ENCODE results near the gene VANGL2.

The VANGL2 gene

GRCh38 chr1:160412028-160412362, 11.6 kb downstream of the VANGL2 start:
- H3K27me3 ChIP-seq (ENCODE audit: control insufficient read depth, insufficient read depth, low read length): no peaks in the 10 kb centered on the region
- no peak overlapping the region for H3K27ac ChIP-seq (ENCODE audit: low read depth, low read length)
- no peak overlapping the region for H3K9ac ChIP-seq (ENCODE audit: low read length)
- H3K4me1 ChIP-seq (ENCODE audit: control insufficient read depth, insufficient read depth, low read length): peaks cover 7% of the 10 kb centered on the region
- H3K36me3 ChIP-seq (ENCODE audit: control insufficient read depth, insufficient read depth, low read length): no peaks in the 10 kb centered on the region
- no peak overlapping the region for H3K4me3 ChIP-seq (ENCODE audit: low read length)

- Histone ChIP-seq H3K9ac (ENCODE audit: low read length) (no peak overlapping the region), H3K27ac (ENCODE audit: low read depth, low read length) (no peak overlapping the region), H3K4me1 (ENCODE audit: control insufficient read depth, insufficient read depth, low read length) (peaks cover 7% of the 10 kb centered on the region), H3K36me3 (ENCODE audit: control insufficient read depth, insufficient read depth, low read length) (peaks cover 2% of the 10 kb centered on the region), H3K4me3 (ENCODE audit: low read length) (no peak overlapping the region), H3K27me3 (ENCODE audit: control insufficient read depth, insufficient read depth, low read length) (no peaks in the 10 kb centered on the region)
Observed at GRCh38 chr1:160413716-160414115, 13.4 kb downstream of the VANGL2 start.

GRCh38 chr1:160414881-160415280, 14.5 kb downstream of the VANGL2 start:
- no peak overlapping the region for H3K9ac ChIP-seq (ENCODE audit: low read length)
- no peak overlapping the region for H3K4me3 ChIP-seq (ENCODE audit: low read length)
- no peak overlapping the region for H3K27ac ChIP-seq (ENCODE audit: low read depth, low read length)
- H3K27me3 ChIP-seq (ENCODE audit: control insufficient read depth, insufficient read depth, low read length): no peaks in the 10 kb centered on the region
- H3K4me1 ChIP-seq (ENCODE audit: control insufficient read depth, insufficient read depth, low read length): peaks cover 4% of the 10 kb centered on the region
- H3K36me3 ChIP-seq (ENCODE audit: control insufficient read depth, insufficient read depth, low read length): peaks cover 3% of the 10 kb centered on the region

GRCh38 chr1:160415696-160416290, 15.4 kb downstream of the VANGL2 start:
- H3K36me3 ChIP-seq (ENCODE audit: control insufficient read depth, insufficient read depth, low read length): peaks cover 3% of the 10 kb centered on the region
- H3K4me3 ChIP-seq (ENCODE audit: low read length): no peak overlapping the region
- no peak overlapping the region for H3K9ac ChIP-seq (ENCODE audit: low read length)
- no peaks in the 10 kb centered on the region for H3K27me3 ChIP-seq (ENCODE audit: control insufficient read depth, insufficient read depth, low read length)
- no peaks in the 10 kb centered on the region for H3K4me1 ChIP-seq (ENCODE audit: control insufficient read depth, insufficient read depth, low read length)
- no peak overlapping the region for H3K27ac ChIP-seq (ENCODE audit: low read depth, low read length)

- no peak overlapping the region for H3K9ac ChIP-seq (ENCODE audit: low read length)
- no peaks in the 10 kb centered on the region for H3K4me1 ChIP-seq (ENCODE audit: control insufficient read depth, insufficient read depth, low read length)
- H3K4me3 ChIP-seq (ENCODE audit: low read length): no peak overlapping the region
- H3K27me3 ChIP-seq (ENCODE audit: control insufficient read depth, insufficient read depth, low read length): no peaks in the 10 kb centered on the region
- no peak overlapping the region for H3K27ac ChIP-seq (ENCODE audit: low read depth, low read length)
- H3K36me3 ChIP-seq (ENCODE audit: control insufficient read depth, insufficient read depth, low read length): peaks cover 3% of the 10 kb centered on the region
Observed at GRCh38 chr1:160416369-160416768, 16.0 kb downstream of the VANGL2 start.

GRCh38 chr1:160418483-160418882, 18.1 kb downstream of the VANGL2 start:
- Histone ChIP-seq H3K4me1 (ENCODE audit: control insufficient read depth, insufficient read depth, low read length) (no peaks in the 10 kb centered on the region), H3K27me3 (ENCODE audit: control insufficient read depth, insufficient read depth, low read length) (no peaks in the 10 kb centered on the region), H3K27ac (ENCODE audit: low read depth, low read length) (no peak overlapping the region), H3K4me3 (ENCODE audit: low read length) (no peak overlapping the region), H3K9ac (ENCODE audit: low read length) (no peak overlapping the region), H3K36me3 (ENCODE audit: control insufficient read depth, insufficient read depth, low read length) (peaks cover 6% of the 10 kb centered on the region)

- H3K9ac ChIP-seq (ENCODE audit: low read length): no peak overlapping the region
- H3K27me3 ChIP-seq (ENCODE audit: control insufficient read depth, insufficient read depth, low read length): no peaks in the 10 kb centered on the region
- no peak overlapping the region for H3K4me3 ChIP-seq (ENCODE audit: low read length)
- no peak overlapping the region for H3K27ac ChIP-seq (ENCODE audit: low read depth, low read length)
- peaks cover 6% of the 10 kb centered on the region for H3K36me3 ChIP-seq (ENCODE audit: control insufficient read depth, insufficient read depth, low read length)
- H3K4me1 ChIP-seq (ENCODE audit: control insufficient read depth, insufficient read depth, low read length): no peaks in the 10 kb centered on the region
Observed at GRCh38 chr1:160419150-160419837, 18.9 kb downstream of the VANGL2 start.

- no peak overlapping the region for H3K9ac ChIP-seq (ENCODE audit: low read length)
- H3K27ac ChIP-seq (ENCODE audit: low read depth, low read length): no peak overlapping the region
- no peaks in the 10 kb centered on the region for H3K4me1 ChIP-seq (ENCODE audit: control insufficient read depth, insufficient read depth, low read length)
- H3K36me3 ChIP-seq (ENCODE audit: control insufficient read depth, insufficient read depth, low read length): peaks cover 11% of the 10 kb centered on the region
- no peak overlapping the region for H3K4me3 ChIP-seq (ENCODE audit: low read length)
- H3K27me3 ChIP-seq (ENCODE audit: control insufficient read depth, insufficient read depth, low read length): no peaks in the 10 kb centered on the region
Observed at GRCh38 chr1:160419838-160420169, 19.4 kb downstream of the VANGL2 start.

GRCh38 chr1:160420881-160421842, 20.8 kb downstream of the VANGL2 start:
- Histone ChIP-seq H3K27me3 (ENCODE audit: control insufficient read depth, insufficient read depth, low read length) (no peaks in the 10 kb centered on the region), H3K27ac (ENCODE audit: low read depth, low read length) (no peak overlapping the region), H3K36me3 (ENCODE audit: control insufficient read depth, insufficient read depth, low read length) (peaks cover 14% of the 10 kb centered on the region), H3K9ac (ENCODE audit: low read length) (no peak overlapping the region), H3K4me3 (ENCODE audit: low read length) (no peak overlapping the region), H3K4me1 (ENCODE audit: control insufficient read depth, insufficient read depth, low read length) (no peaks in the 10 kb centered on the region)

- no peak overlapping the region for H3K9ac ChIP-seq (ENCODE audit: low read length)
- H3K27ac ChIP-seq (ENCODE audit: low read depth, low read length): no peak overlapping the region
- H3K4me3 ChIP-seq (ENCODE audit: low read length): no peak overlapping the region
- no peaks in the 10 kb centered on the region for H3K27me3 ChIP-seq (ENCODE audit: control insufficient read depth, insufficient read depth, low read length)
- H3K36me3 ChIP-seq (ENCODE audit: control insufficient read depth, insufficient read depth, low read length): peaks cover 14% of the 10 kb centered on the region
- no peaks in the 10 kb centered on the region for H3K4me1 ChIP-seq (ENCODE audit: control insufficient read depth, insufficient read depth, low read length)
Observed at GRCh38 chr1:160421881-160422280, 21.5 kb downstream of the VANGL2 start.

GRCh38 chr1:160423966-160424365, 23.6 kb downstream of the VANGL2 start:
- Histone ChIP-seq H3K36me3 (ENCODE audit: control insufficient read depth, insufficient read depth, low read length) (peaks cover 11% of the 10 kb centered on the region), H3K4me1 (ENCODE audit: control insufficient read depth, insufficient read depth, low read length) (no peaks in the 10 kb centered on the region), H3K9ac (ENCODE audit: low read length) (no peak overlapping the region), H3K27me3 (ENCODE audit: control insufficient read depth, insufficient read depth, low read length) (no peaks in the 10 kb centered on the region), H3K27ac (ENCODE audit: low read depth, low read length) (no peak overlapping the region), H3K4me3 (ENCODE audit: low read length) (no peak overlapping the region)

- Histone ChIP-seq H3K4me1 (ENCODE audit: control insufficient read depth, insufficient read depth, low read length) (no peaks in the 10 kb centered on the region), H3K36me3 (ENCODE audit: control insufficient read depth, insufficient read depth, low read length) (peaks cover 11% of the 10 kb centered on the region), H3K9ac (ENCODE audit: low read length) (no peak overlapping the region), H3K27ac (ENCODE audit: low read depth, low read length) (no peak overlapping the region), H3K4me3 (ENCODE audit: low read length) (no peak overlapping the region), H3K27me3 (ENCODE audit: control insufficient read depth, insufficient read depth, low read length) (no peaks in the 10 kb centered on the region)
Observed at GRCh38 chr1:160425847-160426246, 25.5 kb downstream of the VANGL2 start.

Data from rectal smooth muscle tissue (tissue), 1 donor.